Endodermal cell (in vitro differentiated cells): ENCODE measurements around the gene MAS1L. TPM values are rescaled to one million over a fixed set of nuclear protein-coding genes. Genes with fewer than 3 reads are reported as not detected.

Source experiments
- DNase-seq: peaks from one replicate; pipeline ENCODE4 v3.0.0-alpha.2; 2017
- H3K27ac ChIP-seq: 2 replicates; pipeline ENCODE4 v1.5.1; 2013; ENCODE audit warnings: mild to moderate bottlenecking, low read depth, low read length, moderate library complexity
- H3K27me3 ChIP-seq: 2 replicates; pipeline ENCODE4 v1.6.1; 2013; ENCODE audit warnings: mild to moderate bottlenecking, low read length, moderate library complexity; ENCODE audit not compliant: insufficient read depth, control insufficient read depth, poor library complexity, severe bottlenecking
- H3K36me3 ChIP-seq: 2 replicates; pipeline ENCODE4 v1.7.0; 2013; ENCODE audit warnings: mild to moderate bottlenecking, low read length, moderate library complexity; ENCODE audit not compliant: control insufficient read depth, insufficient read depth
- H3K4me1 ChIP-seq: one replicate; pipeline ENCODE4 v1.7.0; 2013; ENCODE audit warnings: low read length; ENCODE audit not compliant: control insufficient read depth, insufficient read depth
- H3K4me3 ChIP-seq: 2 replicates; pipeline ENCODE4 v1.5.1; 2013; ENCODE audit warnings: mild to moderate bottlenecking, low read length, moderate library complexity
- H3K9ac ChIP-seq: 2 replicates; pipeline ENCODE4 v1.6.1; 2013; ENCODE audit warnings: mild to moderate bottlenecking, low read length, moderate library complexity; ENCODE audit not compliant: poor library complexity, severe bottlenecking; ENCODE audit errors: extremely low read depth
- H3K9me3 ChIP-seq: 2 replicates; pipeline ENCODE4 v1.6.1; 2013; ENCODE audit warnings: mild to moderate bottlenecking, low read length, moderate library complexity; ENCODE audit not compliant: control insufficient read depth
- H3K27ac Mint-ChIP-seq: 2 replicates; pipeline ENCODE4 v1.8.0; 2020; ENCODE audit warnings: mixed read lengths
- H3K27me3 Mint-ChIP-seq: 2 replicates; pipeline ENCODE4 v1.8.0; 2021; ENCODE audit warnings: mild to moderate bottlenecking, mixed read lengths; ENCODE audit not compliant: insufficient read depth
- H3K36me3 Mint-ChIP-seq: 2 replicates; pipeline ENCODE4 v1.8.0; 2020; ENCODE audit warnings: low read depth, mixed read lengths
- H3K4me1 Mint-ChIP-seq: 2 replicates; pipeline ENCODE4 v1.8.0; 2020; ENCODE audit warnings: mixed read lengths
- H3K4me3 Mint-ChIP-seq: 2 replicates; pipeline ENCODE4 v1.8.0; 2020; ENCODE audit warnings: mild to moderate bottlenecking, moderate library complexity, mixed read lengths
- H3K9me3 Mint-ChIP-seq: 2 replicates; pipeline ENCODE4 v1.8.0; 2020; ENCODE audit warnings: mild to moderate bottlenecking, mixed read lengths
- WGBS, 2 experiments: methylation state at CpG; one replicate each; pipeline versions ENCODE4 v1.1.5 to v1.1.7; 2013; ENCODE audit warnings: missing lambda C conversion rate in 2 of 2, mixed read lengths in 1 of 2; ENCODE audit not compliant: insufficient coverage in 1 of 2, insufficient read length in 1 of 2; 5-methylcytosine and 5-hydroxymethylcytosine counted together
- total RNA-seq, 2 donors: library from RNA; stranded (reverse); fragmentation: NEBNext Ultra II Directional in 1 of 2; extraction: Animal tissue kit (Norgen Biotek cat#: 25700) in 1 of 2; gene quantifications; 2 replicates in 1 of 2; 3 replicates in 1 of 2; pipeline ENCODE4 v1.2.1, GENCODE V29; 2021
- TF ChIP-seq, protein P1 (sequence below): fragments of 200-600 bp; sonication (generic); conservative IDR thresholded peaks from 2 replicates; pipeline ENCODE4 v1.5.0; 2021; ENCODE audit warnings: antibody characterized with exemption, mild to moderate bottlenecking

MAS1L gene
- total RNA-seq, 2 donors from 2014 or later: not detected

DNA sequence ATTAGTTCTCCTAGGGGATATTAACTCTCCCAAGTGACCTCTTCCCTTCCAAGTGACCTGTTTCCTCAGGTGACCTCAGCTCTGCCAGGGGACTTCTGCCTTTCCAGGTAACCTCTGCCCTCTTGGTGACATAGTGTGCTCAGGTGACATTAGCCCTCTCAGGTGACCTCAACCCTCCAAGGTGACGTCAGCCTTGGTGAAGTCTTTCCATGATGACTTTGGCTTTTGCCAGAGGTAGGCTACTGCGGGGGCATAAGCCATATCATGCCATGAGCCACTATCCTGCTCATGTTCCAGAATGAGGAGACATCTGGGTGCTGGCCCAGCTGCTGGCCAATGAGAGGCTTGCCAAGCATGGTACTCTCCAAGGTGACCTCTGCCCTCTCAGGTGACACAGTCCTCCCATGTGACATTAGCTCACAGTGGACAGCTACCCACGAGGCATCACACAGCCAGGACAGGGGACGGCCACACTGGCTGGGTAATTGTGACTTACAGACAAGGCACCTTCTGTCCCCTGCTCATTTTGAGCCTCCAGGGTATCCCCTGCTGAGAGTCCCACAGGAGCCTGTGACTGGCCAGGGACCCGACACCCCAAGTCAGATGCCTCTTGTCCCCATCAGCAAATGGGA lies 40.7 kb upstream of the MAS1L start:
- no peak overlapping the region for H3K4me3 Mint-ChIP-seq
- H3K9ac ChIP-seq: no peak overlapping the region
- no peaks in the 10 kb centered on the region for H3K36me3 Mint-ChIP-seq
- peaks cover 10% of the 10 kb centered on the region for H3K9me3 Mint-ChIP-seq
- H3K4me1 Mint-ChIP-seq: no peaks in the 10 kb centered on the region
- H3K36me3 ChIP-seq: no peaks in the 10 kb centered on the region
- no peaks in the 10 kb centered on the region for H3K4me1 ChIP-seq
- no peaks in the 10 kb centered on the region for H3K27me3 ChIP-seq
- peak; percentile 24 for DNase-seq
- peaks cover 1% of the 10 kb centered on the region for H3K27me3 Mint-ChIP-seq
- no peak overlapping the region for H3K27ac Mint-ChIP-seq
- TF ChIP-seq, protein P1, sequence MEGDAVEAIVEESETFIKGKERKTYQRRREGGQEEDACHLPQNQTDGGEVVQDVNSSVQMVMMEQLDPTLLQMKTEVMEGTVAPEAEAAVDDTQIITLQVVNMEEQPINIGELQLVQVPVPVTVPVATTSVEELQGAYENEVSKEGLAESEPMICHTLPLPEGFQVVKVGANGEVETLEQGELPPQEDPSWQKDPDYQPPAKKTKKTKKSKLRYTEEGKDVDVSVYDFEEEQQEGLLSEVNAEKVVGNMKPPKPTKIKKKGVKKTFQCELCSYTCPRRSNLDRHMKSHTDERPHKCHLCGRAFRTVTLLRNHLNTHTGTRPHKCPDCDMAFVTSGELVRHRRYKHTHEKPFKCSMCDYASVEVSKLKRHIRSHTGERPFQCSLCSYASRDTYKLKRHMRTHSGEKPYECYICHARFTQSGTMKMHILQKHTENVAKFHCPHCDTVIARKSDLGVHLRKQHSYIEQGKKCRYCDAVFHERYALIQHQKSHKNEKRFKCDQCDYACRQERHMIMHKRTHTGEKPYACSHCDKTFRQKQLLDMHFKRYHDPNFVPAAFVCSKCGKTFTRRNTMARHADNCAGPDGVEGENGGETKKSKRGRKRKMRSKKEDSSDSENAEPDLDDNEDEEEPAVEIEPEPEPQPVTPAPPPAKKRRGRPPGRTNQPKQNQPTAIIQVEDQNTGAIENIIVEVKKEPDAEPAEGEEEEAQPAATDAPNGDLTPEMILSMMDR: no peak
- peaks cover 13% of the 10 kb centered on the region for H3K9me3 ChIP-seq
- WGBS, 2 experiments: 80 to 93% methylated on average over 3 to 5 of the region's 5 CpGs
- H3K27ac ChIP-seq: no peak overlapping the region
- H3K4me3 ChIP-seq: no peak overlapping the region

DNA sequence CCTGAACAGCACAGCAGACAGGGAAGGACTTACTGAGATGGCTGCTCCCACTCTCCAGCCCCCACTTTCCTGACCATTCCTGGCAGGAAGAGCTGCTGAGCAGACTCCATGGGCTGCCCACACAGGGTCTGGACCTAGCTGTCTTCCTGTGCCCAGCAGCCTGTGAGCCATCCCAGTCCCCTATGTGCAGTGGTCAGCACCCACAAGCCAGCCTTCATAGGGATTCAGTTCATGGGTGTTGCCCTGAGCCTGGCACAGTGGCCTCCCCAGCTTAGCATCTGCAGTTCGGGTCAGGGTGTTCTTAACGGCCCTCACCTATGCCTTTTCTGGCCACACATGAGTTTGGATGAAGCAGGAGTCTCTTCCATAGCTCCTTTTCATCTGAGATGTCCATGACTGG lies 39.8 kb upstream of the MAS1L start:
- H3K4me1 ChIP-seq: no peaks in the 10 kb centered on the region
- H3K4me1 Mint-ChIP-seq: no peaks in the 10 kb centered on the region
- H3K36me3 ChIP-seq: no peaks in the 10 kb centered on the region
- 90 to 93% methylated on average over 2 of the region's 2 CpGs for whole genome bisulfite sequencing, 2 experiments
- H3K27ac Mint-ChIP-seq: no peak overlapping the region
- H3K4me3 ChIP-seq: no peak overlapping the region
- peaks cover 21% of the 10 kb centered on the region for H3K9me3 ChIP-seq
- H3K27me3 Mint-ChIP-seq: peaks cover 1% of the 10 kb centered on the region
- H3K9ac ChIP-seq: no peak overlapping the region
- H3K4me3 Mint-ChIP-seq: no peak overlapping the region
- peaks cover 17% of the 10 kb centered on the region for H3K9me3 Mint-ChIP-seq
- peak; percentile 29 for DNase-seq
- no peaks in the 10 kb centered on the region for H3K36me3 Mint-ChIP-seq
- H3K27me3 ChIP-seq: no peaks in the 10 kb centered on the region
- TF ChIP-seq, protein P1: no peak
- no peak overlapping the region for H3K27ac ChIP-seq

DNA sequence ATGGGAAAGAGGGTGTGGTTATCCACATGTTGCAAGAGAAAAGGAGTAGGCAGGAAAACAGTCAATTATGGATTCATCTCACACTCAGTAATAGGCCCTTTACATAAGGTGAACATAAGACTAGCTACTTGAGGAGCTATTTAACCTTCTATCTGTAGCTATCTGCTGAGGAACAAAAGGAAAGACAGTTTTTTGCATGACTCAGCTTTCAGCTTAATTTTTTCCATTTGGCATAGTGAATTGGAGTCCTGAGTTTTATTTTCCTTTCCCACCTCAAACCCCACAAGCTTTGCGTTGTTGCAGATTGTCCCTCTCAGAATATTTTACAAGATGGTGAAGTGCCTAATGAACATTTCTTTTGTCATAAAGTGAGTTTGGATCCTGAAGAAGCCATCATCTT lies 39.4 kb upstream of the MAS1L start:
- H3K27ac ChIP-seq: no peak overlapping the region
- peaks cover 18% of the 10 kb centered on the region for H3K9me3 Mint-ChIP-seq
- H3K27ac Mint-ChIP-seq: no peak overlapping the region
- no peak overlapping the region for H3K9ac ChIP-seq
- 100% methylated on average over 1 of the region's 1 CpG; no CpG with 5 or more reads in 1 of the 2 experiments for WGBS, 2 experiments
- H3K27me3 ChIP-seq: no peaks in the 10 kb centered on the region
- no peaks in the 10 kb centered on the region for H3K4me1 ChIP-seq
- peaks cover 24% of the 10 kb centered on the region for H3K9me3 ChIP-seq
- TF ChIP-seq, protein P1: no peak
- H3K36me3 Mint-ChIP-seq: no peaks in the 10 kb centered on the region
- no peaks in the 10 kb centered on the region for H3K36me3 ChIP-seq
- H3K4me1 Mint-ChIP-seq: no peaks in the 10 kb centered on the region
- H3K27me3 Mint-ChIP-seq: peaks cover 1% of the 10 kb centered on the region
- no peak overlapping the region for H3K4me3 ChIP-seq
- no peak for DNase-seq
- H3K4me3 Mint-ChIP-seq: no peak overlapping the region
